Epidermal melanocyte (primary cell): ENCODE results near the gene C2orf66.

Source experiments
- DNase-seq: peaks from one replicate; pipeline ENCODE4 v3.0.0; 2011; ENCODE audit warnings: low spot score; ENCODE audit not compliant: insufficient read length

Gene C2orf66

GRCh38 chr2:196767101-196767500, 42.1 kb downstream of the C2orf66 start:
- DNase-seq, result no peak

DNA sequence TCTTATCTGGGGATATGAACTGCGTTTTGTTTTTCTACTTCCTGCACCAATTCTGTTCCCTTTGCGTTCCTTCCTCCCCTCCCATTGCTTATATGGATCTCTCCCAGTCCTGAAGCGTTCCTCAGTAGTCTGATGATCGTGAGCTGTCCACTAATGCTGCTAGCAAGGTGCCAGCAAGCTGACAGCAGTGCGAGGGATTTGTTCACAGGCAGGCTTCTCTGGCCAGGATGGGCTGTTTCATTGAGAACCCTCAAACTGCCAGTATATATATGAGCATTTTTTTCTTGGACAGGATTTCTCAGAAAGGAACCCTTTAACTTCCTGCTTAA, 49.8 kb downstream of the C2orf66 start:
- no peak for DNase-seq

DNA sequence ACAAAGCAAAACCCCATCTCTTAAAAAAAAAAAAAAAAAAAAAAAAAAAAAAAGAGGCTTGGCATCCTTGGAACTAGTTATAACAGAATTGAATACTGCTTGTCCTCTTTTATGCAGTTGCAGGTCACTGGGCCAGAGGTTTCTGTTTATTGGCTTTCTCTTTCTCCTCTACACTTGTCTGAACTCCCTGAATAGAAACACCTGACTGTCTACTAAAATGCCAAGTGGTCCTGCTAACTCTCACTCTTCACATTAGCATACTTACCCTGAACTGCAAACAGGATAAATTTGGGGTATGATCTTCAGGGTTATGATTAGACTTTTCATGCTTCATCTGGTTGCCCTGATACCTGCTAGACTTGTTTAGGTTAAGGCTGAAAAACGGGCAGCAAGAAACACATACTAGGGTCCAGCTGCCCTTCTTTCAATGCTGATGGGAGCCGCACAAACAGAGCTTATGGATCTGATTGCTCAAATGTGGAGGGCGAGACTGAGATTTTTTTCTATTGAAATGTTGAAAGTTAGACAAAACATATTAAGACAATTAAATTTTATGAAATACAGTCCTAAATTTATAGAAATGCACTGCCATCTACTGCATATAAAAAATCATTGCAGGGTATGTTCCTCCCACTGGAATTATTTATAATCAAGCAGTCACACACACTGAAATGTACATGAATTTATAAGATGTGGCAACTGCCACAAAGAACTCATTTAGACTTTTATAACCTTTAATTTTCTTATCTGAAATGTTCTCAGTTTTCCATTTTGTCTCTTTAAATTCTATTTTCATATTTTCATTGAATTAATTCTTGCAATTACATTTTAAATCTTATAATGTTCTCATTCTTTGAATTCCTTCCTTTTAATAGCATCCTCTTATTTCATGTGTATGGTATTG, 50.4 kb downstream of the C2orf66 start:
- no peak for DNase-seq
